Neural progenitor cell (in vitro differentiated cells): Measurements from ENCODE around the gene ANKRD28.

Experiments
- EZH2 ChIP-seq: fragments of 200-600 bp; sonication (generic); IDR thresholded peaks from 2 replicates; pipeline ENCODE4 v1.6.1; 2017; ENCODE audit warnings: antibody characterized with exemption, mild to moderate bottlenecking, moderate library complexity
- TF ChIP-seq, protein P1 (sequence below): fragments of 200-600 bp; sonication (generic); IDR thresholded peaks from 2 replicates; pipeline ENCODE4 v1.5.1; 2017; ENCODE audit warnings: antibody characterized with exemption, mild to moderate bottlenecking

GRCh38 chr3:15787526-15787925 lies 10.3 kb downstream of the ANKRD28 start:
- TF ChIP-seq, protein P1, sequence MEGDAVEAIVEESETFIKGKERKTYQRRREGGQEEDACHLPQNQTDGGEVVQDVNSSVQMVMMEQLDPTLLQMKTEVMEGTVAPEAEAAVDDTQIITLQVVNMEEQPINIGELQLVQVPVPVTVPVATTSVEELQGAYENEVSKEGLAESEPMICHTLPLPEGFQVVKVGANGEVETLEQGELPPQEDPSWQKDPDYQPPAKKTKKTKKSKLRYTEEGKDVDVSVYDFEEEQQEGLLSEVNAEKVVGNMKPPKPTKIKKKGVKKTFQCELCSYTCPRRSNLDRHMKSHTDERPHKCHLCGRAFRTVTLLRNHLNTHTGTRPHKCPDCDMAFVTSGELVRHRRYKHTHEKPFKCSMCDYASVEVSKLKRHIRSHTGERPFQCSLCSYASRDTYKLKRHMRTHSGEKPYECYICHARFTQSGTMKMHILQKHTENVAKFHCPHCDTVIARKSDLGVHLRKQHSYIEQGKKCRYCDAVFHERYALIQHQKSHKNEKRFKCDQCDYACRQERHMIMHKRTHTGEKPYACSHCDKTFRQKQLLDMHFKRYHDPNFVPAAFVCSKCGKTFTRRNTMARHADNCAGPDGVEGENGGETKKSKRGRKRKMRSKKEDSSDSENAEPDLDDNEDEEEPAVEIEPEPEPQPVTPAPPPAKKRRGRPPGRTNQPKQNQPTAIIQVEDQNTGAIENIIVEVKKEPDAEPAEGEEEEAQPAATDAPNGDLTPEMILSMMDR, result no peak
- no peak for TF ChIP-seq EZH2
